Activated naive CD8-positive, alpha-beta T cell treated with anti-CD3 and anti-CD28 coated beads, Interleukin-2, amount 50 U/mL, for 16 hours (primary cell): ENCODE results near the gene SCO1.
"Not testable (repeated sequence)": the region's sequence is repeated elsewhere in the genome, so short reads cannot be mapped to it uniquely, and the experiment has no call there.

Experiments used
- DNase-seq: peaks from one replicate; pipeline ENCODE4 v3.0.0-alpha.2; 2020; ENCODE audit warnings: low read depth, low spot score

SCO1 gene

GRCh38 chr17:10697092-10698081 is at the start of gene SCO1, which contains the start of gene ADPRM:
SCO1 (minus strand) TSS chr17:10697533; CDS start chr17:10697507, 26 bp downstream.
ADPRM (plus strand) TSS chr17:10697594; CDS start chr17:10704927, 7,333 bp downstream.
- DNase-seq = peak; percentile 77

DNA sequence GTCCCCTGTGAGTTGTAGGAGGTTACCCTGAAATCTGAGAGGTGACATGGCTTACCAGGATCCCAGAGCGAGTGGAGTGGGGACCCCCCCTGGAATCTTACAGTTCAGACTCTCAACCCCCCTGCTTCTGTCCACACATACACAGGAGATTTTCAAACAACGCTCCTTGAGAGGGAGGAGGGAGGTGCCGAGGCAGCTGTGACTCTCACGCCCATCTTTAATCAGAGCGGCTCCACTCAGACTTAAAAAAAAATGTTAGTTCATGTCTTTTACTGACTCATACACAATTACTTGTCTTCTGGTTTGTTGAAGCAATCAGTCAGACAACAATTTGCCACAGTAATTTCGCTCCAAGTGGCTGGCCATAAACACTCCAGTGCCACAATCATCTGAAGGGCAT is 47.9 kb upstream of the SCO1 start:
- no peak for DNase-seq

DNA sequence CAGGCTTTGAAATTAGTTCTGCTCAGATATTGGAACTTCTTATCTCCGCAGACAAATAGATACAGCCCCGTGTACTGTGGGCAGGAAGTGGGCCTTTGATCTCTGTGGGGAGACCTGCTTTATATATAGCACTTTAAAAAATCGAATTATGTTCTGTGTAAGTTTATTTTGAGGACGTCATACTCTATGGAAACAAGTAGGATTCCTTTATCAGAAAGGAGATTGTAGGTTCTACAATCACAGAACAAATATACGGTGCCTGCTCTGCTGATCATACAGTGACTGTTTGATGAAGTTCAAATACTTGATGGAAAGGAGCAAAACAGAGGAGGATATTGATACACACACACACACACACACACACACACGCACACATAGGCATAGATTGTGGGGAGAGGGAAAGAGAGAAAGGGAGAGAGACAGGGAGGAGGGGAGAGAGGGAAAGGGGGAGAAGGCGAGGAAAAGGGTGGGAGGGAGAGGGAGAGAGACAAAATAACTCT is 47.2 kb upstream of the SCO1 start:
- no peak for DNase-seq

DNA sequence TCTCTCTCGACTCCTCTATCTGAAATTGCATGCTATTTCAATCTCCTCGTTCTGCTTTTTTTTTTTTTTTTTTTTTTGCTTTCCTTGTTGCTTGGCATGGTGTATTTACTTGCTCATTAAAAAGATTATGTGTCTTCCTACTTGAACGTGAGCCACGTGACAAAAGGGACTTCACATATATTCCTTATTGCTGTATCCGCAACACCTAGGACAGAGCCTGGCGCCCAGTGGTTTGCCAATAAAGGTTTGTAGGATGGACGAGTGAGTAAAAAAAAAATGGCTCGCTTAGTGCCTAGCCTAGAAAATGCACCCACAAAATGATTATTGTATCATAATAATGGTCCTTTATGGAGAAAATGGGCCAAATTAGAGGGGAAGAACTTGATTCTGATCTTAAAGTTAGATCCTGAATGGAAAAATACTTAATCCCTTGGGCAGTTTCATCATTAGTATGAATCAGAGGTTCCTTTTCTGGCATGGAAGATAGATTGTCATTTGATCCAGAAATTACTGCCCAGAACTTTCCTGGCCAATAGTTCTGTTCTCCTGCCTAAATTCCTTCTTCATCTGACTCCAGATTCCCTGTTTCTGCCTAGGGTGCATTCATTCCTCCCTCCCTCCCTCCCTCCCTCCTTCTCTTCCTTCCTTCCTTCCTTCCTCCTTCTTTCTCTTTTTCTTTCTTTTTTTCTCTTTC is 46.1 kb upstream of the SCO1 start:
- no peak for DNase-seq

GRCh38 chr17:10742431-10742830 is 45.1 kb upstream of the SCO1 start:
- DNase-seq = no peak

GRCh38 chr17:10741416-10742135 is 44.2 kb upstream of the SCO1 start:
- DNase-seq = no peak

DNA sequence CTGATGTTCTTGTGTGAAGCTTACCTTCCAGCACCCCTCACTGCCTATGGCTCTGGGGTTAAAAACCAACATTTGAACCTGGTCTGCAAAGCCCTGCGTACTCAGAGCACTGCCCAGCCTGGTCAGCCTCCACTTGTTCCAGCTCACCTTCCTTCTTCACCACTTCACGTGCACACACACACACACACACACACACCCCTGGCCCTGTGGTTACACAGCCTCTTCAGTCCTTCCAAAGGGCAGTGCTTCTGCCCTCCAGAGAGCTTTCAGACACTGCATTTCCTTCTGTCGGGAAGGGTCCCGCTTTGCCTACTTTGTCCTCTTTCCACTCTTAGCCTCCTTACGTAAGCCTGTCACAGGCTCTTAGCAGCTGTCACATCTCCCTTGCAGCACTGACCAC is 42.1 kb upstream of the SCO1 start:
- DNase-seq = no peak

DNA sequence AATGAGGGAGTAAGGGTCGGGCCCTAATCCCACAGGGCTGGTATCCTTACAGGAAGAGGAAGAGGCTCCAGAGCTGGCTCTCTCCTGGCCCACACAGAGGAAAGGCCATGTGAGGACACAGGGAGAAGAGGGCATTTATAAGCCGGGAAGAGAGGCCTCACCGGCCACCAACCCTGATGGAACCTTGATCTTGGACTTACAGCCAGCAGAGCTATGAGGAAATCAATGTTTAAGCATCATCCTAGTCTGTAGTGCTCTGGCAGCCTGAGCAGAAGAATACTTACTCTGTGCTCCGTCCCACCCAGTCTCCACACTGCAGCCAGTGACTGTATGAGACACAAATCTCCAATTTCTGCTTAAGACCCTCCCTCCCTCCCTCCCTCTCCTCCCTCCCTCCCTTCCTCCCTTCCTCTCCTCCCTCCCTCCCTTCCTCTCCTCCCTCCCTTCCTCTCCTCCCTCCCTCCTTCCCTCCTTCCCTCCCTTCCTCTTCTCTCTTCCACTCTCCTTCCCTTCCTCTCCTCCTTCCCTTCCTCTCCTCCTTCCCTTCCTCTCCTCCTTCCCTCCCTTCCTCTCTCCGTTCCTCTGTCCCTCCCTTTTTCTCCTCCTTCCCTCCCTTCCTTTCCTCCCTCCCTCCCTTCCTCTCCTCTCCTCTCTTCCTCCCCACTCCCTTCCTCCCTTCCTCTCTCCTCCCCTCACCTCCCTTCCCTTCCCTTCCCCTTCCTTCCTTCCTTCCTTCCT is 41.4 kb upstream of the SCO1 start:
- DNase-seq = no peak

GRCh38 chr17:10737736-10738135 is 40.4 kb upstream of the SCO1 start:
- no peak for DNase-seq

- DNase-seq = no peak
Measured at GRCh38 chr17:10737168-10737622, 39.9 kb upstream of the SCO1 start.

- no peak for DNase-seq
Measured at GRCh38 chr17:10735821-10736220, 38.5 kb upstream of the SCO1 start.

- DNase-seq = no peak
Measured at GRCh38 chr17:10735251-10735650, 37.9 kb upstream of the SCO1 start.

GRCh38 chr17:10733666-10734065 is 36.3 kb upstream of the SCO1 start:
- DNase-seq = no peak

GRCh38 chr17:10732121-10732520 is 34.8 kb upstream of the SCO1 start:
- not testable (repeated sequence) for DNase-seq

DNA sequence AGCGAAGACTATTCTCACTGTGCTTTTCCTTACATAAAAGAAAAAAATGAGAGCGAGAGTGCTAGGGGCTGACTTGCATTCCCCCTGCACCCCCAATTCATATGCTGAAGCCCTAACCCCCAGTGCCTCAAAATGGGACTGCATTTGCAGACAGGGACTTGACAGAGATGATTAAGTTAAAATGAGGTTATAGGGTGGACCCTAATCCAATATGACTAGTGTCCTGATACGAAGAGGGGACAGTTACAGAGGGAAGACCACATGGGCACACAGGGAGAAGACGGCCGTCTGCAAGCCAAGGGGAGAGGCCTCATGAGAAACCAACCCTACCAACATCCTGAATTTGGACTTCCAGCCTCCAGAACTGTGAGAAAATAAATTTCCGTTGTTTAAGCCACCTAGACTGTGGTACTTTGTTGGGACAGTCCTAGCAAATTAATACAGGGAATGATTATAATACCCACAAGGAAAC is 34.1 kb upstream of the SCO1 start:
- no peak for DNase-seq

DNA sequence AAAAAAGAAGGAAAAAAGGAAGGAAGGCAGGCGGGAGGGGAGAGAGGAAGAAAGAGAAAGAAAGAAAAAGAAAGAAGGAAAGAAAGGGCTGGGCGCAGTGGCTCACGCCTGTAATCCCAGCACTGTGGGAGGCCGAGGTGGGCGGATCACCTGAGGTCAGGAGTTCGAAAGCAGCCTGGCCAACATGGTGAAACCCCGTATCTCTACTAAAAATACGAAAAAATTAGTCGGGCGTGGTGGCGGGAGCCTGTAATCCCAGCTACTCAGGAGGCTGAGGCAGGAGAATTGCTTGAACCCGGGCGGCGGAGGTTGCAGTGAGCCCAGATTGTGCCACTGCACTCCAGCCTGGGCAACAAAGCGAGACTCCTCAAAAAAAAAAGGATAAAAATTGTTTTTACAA is 32.9 kb upstream of the SCO1 start:
- DNase-seq = not testable (repeated sequence)

DNA sequence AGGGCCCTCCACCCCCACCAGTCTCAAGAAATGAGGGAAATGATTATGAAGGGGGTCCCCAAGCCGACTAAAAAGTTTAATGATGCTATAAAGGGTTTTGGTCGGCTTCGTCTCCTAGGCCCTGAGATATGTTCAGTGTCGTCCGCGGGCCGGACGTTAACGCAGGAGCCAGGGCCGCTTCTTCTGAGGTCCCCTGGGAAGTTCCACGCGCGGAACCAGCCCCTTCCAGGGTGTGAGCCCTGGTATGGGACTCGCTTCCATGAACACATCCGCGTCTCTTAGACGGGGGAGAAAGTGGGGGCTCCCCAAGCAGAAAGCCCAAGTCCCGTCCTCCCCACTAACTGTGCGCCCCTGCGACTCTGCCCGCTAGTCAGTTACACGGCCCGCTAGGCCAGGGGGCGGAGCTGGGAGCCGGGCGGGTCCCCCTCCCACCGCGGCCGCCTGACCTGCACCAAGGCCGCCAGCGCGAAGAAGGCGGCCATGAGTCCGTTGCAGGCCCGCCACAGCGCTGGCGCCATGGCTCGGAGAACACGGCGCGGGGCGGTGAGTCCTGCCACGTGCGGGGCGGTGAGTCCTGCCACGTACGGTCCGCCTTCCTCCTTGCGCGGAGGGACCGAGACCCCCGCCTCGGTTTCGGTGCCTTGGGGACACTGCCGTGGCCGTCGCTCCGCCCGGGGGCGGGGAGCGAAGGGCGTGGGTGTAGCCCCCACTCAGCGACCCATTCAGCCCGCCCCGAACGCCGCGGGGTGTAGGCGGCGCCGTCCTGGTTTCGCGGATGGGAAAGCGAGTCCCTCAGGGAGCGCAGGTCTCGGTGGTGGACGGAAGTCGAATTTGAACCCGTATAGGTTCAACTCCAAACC is 32.2 kb upstream of the SCO1 start, which contains the start of gene TMEM220:
TSS of gene TMEM220 (minus strand) at position 690 of the 860 bp plus-strand sequence. CDS start at position 518, 172 bp downstream.
- DNase-seq = peak; percentile 12

DNA sequence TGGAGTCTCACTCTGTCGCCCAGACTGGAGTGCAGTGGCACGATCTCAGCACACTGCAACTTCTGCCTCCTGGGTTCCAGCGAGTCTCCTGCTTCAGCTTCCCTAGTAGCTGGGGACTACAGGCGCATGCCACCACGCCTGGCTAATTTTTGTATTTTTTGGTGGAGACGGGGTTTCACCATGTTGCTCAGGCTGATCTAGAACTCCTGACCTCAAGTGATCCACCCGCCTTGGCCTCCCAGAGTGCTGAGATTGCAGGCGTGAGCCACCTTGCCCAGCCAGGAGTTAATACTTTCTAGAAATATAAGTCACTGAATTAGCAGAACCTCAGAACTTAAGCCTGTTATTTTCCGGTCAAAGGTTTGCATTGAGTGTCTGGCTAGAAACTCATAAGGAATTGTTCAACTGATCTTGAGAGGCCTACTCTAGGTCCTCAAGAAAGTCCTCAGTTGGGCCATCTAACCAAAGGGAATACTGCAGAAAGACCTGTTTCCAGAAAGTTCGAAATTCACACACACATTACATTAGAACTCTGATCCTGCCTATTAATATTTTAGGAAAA is 31.1 kb upstream of the SCO1 start:
- DNase-seq = no peak

GRCh38 chr17:10727192-10727591 is 29.9 kb upstream of the SCO1 start:
- DNase-seq = no peak
